Mesothelial cell of epicardium (in vitro differentiated cells): ENCODE measurements around the gene FNIP2. TPM values are rescaled to one million over a fixed set of nuclear protein-coding genes. Genes with fewer than 3 reads are reported as not detected.
"Not testable (repeated sequence)": the region's sequence is repeated elsewhere in the genome, so short reads cannot be mapped to it uniquely, and the experiment has no call there.

Experiments
- DNase-seq, 2 experiments: peaks; one replicate each; pipeline ENCODE4 v3.0.0; 2021; ENCODE audit warnings: low spot score in 2 of 2; ENCODE audit not compliant: unreplicated experiment in 2 of 2
- H3K27ac Mint-ChIP-seq: 2 replicates; pipeline ENCODE4 v1.8.0; 2021; ENCODE audit warnings: mixed read lengths
- H3K27me3 Mint-ChIP-seq: 2 replicates; pipeline ENCODE4 v1.8.0; 2021; ENCODE audit warnings: low read depth, mixed read lengths
- H3K36me3 Mint-ChIP-seq: 2 replicates; pipeline ENCODE4 v1.8.0; 2021; ENCODE audit warnings: mixed read lengths
- H3K4me1 Mint-ChIP-seq: 2 replicates; pipeline ENCODE4 v1.8.0; 2021; ENCODE audit warnings: mixed read lengths
- H3K4me3 Mint-ChIP-seq: 2 replicates; pipeline ENCODE4 v1.8.0; 2021; ENCODE audit warnings: mild to moderate bottlenecking, moderate library complexity, mixed read lengths
- H3K9me3 Mint-ChIP-seq: 2 replicates; pipeline ENCODE4 v1.8.0; 2021; ENCODE audit warnings: mixed read lengths
- CTCF ChIP-seq: fragments of 200-600 bp; sonication (generic); IDR thresholded peaks from one replicate; pipeline ENCODE4 v1.5.0; 2021; ENCODE audit warnings: antibody characterized with exemption; ENCODE audit not compliant: unreplicated experiment
- total RNA-seq: library from RNA; stranded (reverse); gene quantifications from 3 replicates; pipeline ENCODE4 v1.2.1, GENCODE V29; 2021

FNIP2 gene
- total RNA-seq, 1 donor from 2014 or later: 32.1 TPM

DNA sequence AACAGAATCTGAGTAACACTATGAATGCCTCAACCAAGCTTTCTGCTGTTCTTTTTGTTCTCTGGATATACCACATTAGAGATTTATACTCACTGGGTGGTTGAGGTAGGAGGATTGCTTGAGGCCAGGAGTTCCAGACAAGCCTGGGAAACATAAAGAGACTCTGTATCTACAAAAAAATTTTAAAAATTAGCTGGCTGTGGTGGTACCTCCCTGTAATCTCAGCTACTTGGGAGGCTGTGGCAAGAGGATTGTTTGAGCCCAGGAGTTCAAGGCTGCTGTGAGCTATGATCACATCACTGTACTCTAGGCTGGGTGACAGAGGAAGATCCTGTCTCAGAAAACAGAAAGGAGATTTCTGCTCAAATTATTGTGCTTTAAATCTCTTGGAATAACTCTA lies 172.5 kb downstream of the FNIP2 start:
- Mint-ChIP-seq H3K9me3 (no peaks in the 10 kb centered on the region), H3K4me3 (no peak overlapping the region), H3K36me3 (no peaks in the 10 kb centered on the region), H3K27ac (no peak overlapping the region), H3K27me3 (no peaks in the 10 kb centered on the region), H3K4me1 (no peaks in the 10 kb centered on the region)
- no peak for DNase-seq
- no peak for TF ChIP-seq CTCF

GRCh38 chr4:158941895-158942294 lies 173.1 kb downstream of the FNIP2 start:
- Mint-ChIP-seq H3K4me1 (no peaks in the 10 kb centered on the region), H3K9me3 (no peaks in the 10 kb centered on the region), H3K27me3 (no peaks in the 10 kb centered on the region), H3K27ac (no peak overlapping the region), H3K4me3 (no peak overlapping the region), H3K36me3 (no peaks in the 10 kb centered on the region)
- DNase-seq: no peak
- no peak for TF ChIP-seq CTCF

- H3K27me3 Mint-ChIP-seq: no peaks in the 10 kb centered on the region
- TF ChIP-seq CTCF: no peak
- H3K4me1 Mint-ChIP-seq: no peaks in the 10 kb centered on the region
- no peak for DNase-seq
- H3K9me3 Mint-ChIP-seq: no peaks in the 10 kb centered on the region
- no peaks in the 10 kb centered on the region for H3K36me3 Mint-ChIP-seq
- no peak overlapping the region for H3K27ac Mint-ChIP-seq
- H3K4me3 Mint-ChIP-seq: no peak overlapping the region
These were observed 176.8 kb downstream of the FNIP2 start for GRCh38 chr4:158945529-158946108.

GRCh38 chr4:158946825-158947224 lies 178.0 kb downstream of the FNIP2 start:
- TF ChIP-seq CTCF: no peak
- peaks cover 9% of the 10 kb centered on the region for H3K9me3 Mint-ChIP-seq
- H3K36me3 Mint-ChIP-seq: no peaks in the 10 kb centered on the region
- no peaks in the 10 kb centered on the region for H3K27me3 Mint-ChIP-seq
- H3K27ac Mint-ChIP-seq: no peak overlapping the region
- no peak overlapping the region for H3K4me3 Mint-ChIP-seq
- H3K4me1 Mint-ChIP-seq: no peaks in the 10 kb centered on the region
- DNase-seq: no peak

GRCh38 chr4:158948071-158948470 lies 179.2 kb downstream of the FNIP2 start:
- no peaks in the 10 kb centered on the region for H3K27me3 Mint-ChIP-seq
- no peak overlapping the region for H3K27ac Mint-ChIP-seq
- no peak for TF ChIP-seq CTCF
- H3K4me1 Mint-ChIP-seq: no peaks in the 10 kb centered on the region
- peaks cover 20% of the 10 kb centered on the region for H3K9me3 Mint-ChIP-seq
- H3K36me3 Mint-ChIP-seq: peaks cover 7% of the 10 kb centered on the region
- no peak overlapping the region for H3K4me3 Mint-ChIP-seq
- DNase-seq: no peak

DNA sequence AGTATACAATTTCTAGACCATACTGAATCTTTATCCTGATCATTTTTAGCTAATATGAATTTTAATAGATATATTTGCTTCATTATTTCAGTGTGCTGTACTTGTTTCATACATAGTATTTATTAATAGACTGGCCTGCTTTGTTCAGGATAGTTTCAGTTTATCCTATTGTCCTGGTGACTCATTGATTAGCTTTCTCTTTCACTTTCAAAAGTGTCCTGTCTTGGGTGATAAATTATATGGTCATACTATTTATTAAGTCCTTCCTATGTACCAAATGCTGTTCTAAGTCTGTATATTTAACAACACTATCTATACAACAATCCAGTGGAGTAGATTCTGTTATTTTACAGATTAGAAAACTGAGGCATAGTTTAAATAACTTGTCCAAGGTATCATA lies 180.3 kb downstream of the FNIP2 start:
- no peak overlapping the region for H3K4me3 Mint-ChIP-seq
- H3K9me3 Mint-ChIP-seq: peaks cover 20% of the 10 kb centered on the region
- no peaks in the 10 kb centered on the region for H3K27me3 Mint-ChIP-seq
- no peak for DNase-seq
- TF ChIP-seq CTCF: no peak
- peaks cover 7% of the 10 kb centered on the region for H3K36me3 Mint-ChIP-seq
- no peaks in the 10 kb centered on the region for H3K4me1 Mint-ChIP-seq
- no peak overlapping the region for H3K27ac Mint-ChIP-seq

- peaks cover 20% of the 10 kb centered on the region for H3K9me3 Mint-ChIP-seq
- H3K36me3 Mint-ChIP-seq, H3K27me3 Mint-ChIP-seq, H3K4me3 Mint-ChIP-seq, DNase-seq, H3K4me1 Mint-ChIP-seq, H3K27ac Mint-ChIP-seq: not testable (repeated sequence)
These were observed 183.5 kb downstream of the FNIP2 start for GRCh38 chr4:158952221-158952774.

- not testable (repeated sequence) for H3K4me3 Mint-ChIP-seq, H3K36me3 Mint-ChIP-seq, DNase-seq, H3K27me3 Mint-ChIP-seq, H3K4me1 Mint-ChIP-seq, H3K27ac Mint-ChIP-seq
- peaks cover 16% of the 10 kb centered on the region for H3K9me3 Mint-ChIP-seq
These were observed 187.5 kb downstream of the FNIP2 start for GRCh38 chr4:158956345-158956744.
